ENCODE measurements around the gene GNAI3.

GNAI3 gene

DNA sequence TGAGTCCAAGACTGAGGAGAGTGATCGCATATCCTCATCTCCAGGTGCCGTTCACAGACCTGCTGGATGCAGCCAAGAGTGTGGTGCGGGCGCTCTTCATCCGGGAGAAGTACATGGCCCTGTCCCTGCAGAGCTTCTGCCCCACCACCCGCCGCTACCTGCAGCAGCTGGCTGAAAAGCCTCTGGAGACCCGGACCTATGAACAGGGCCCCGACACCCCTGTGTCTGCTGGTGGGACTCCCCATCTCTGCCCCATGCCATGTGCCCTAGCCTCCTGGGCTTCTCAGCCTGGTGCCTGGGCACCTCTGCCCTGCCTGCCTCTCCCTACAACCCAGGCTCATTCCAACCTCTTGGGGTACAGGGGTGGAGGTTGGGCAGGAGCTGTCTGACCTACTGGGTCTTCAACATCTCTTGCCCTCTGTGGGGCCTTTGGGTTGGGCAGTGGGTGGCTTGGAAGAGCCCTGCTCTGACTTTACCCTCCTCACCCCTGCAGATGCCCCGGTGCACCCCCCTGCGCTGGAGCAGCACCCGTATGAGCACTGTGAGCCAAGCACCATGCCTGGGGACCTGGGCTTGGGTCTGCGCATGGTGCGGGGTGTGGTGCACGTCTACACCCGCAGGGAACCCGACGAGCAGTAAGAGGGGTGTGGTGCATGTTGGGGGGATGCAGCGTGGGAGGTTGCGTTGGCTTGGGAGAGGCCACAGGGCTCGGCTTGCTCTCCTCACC is 78.4 kb downstream of the GNAI3 start:
- TF ChIP-seq, protein P1, sequence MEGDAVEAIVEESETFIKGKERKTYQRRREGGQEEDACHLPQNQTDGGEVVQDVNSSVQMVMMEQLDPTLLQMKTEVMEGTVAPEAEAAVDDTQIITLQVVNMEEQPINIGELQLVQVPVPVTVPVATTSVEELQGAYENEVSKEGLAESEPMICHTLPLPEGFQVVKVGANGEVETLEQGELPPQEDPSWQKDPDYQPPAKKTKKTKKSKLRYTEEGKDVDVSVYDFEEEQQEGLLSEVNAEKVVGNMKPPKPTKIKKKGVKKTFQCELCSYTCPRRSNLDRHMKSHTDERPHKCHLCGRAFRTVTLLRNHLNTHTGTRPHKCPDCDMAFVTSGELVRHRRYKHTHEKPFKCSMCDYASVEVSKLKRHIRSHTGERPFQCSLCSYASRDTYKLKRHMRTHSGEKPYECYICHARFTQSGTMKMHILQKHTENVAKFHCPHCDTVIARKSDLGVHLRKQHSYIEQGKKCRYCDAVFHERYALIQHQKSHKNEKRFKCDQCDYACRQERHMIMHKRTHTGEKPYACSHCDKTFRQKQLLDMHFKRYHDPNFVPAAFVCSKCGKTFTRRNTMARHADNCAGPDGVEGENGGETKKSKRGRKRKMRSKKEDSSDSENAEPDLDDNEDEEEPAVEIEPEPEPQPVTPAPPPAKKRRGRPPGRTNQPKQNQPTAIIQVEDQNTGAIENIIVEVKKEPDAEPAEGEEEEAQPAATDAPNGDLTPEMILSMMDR (IDR thresholded peaks at IDR 0.05; ENCODE audit: control insufficient read depth, insufficient read depth, low read depth, low read length, missing control alignments), result no peak
- DNase-seq (ENCODE audit: low read depth), result no peak
- no peak overlapping the region for H3K4me3 ChIP-seq (ENCODE audit: control insufficient read depth, low read depth, low read length)

DNA sequence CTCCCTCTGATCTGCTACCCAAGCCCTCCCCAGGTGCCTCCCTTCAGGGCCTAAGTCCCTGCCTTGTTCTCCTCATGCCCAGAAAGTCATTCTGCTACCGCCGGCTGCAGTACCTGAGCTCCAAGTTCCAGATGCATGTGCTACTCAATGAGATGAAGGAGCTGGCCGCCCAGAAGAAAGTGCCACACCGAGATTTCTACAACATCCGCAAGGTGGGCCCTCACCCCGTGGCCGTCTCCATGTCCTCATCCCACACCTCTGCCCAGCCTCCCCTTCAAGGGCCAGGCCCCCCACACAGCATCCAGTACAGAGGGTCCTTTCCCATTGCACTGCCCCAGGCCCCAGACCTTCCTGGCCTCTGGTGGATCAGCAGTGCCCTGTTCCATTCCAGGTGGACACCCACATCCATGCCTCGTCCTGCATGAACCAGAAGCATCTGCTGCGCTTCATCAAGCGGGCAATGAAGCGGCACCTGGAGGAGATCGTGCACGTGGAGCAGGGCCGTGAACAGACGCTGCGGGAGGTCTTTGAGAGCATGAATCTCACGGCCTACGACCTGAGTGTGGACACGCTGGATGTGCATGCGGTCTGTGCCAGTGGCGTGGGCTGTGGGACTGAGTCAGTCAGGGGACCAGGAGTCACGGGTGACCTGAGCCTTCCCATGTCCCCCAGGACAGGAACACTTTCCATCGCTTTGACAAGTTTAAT is 79.4 kb downstream of the GNAI3 start:
- DNase-seq (ENCODE audit: low read depth), result no peak
- no peak overlapping the region for H3K4me3 ChIP-seq (ENCODE audit: control insufficient read depth, low read depth, low read length)
- TF ChIP-seq, protein P1 (IDR thresholded peaks at IDR 0.05; ENCODE audit: control insufficient read depth, insufficient read depth, low read depth, low read length, missing control alignments), result no peak

DNA sequence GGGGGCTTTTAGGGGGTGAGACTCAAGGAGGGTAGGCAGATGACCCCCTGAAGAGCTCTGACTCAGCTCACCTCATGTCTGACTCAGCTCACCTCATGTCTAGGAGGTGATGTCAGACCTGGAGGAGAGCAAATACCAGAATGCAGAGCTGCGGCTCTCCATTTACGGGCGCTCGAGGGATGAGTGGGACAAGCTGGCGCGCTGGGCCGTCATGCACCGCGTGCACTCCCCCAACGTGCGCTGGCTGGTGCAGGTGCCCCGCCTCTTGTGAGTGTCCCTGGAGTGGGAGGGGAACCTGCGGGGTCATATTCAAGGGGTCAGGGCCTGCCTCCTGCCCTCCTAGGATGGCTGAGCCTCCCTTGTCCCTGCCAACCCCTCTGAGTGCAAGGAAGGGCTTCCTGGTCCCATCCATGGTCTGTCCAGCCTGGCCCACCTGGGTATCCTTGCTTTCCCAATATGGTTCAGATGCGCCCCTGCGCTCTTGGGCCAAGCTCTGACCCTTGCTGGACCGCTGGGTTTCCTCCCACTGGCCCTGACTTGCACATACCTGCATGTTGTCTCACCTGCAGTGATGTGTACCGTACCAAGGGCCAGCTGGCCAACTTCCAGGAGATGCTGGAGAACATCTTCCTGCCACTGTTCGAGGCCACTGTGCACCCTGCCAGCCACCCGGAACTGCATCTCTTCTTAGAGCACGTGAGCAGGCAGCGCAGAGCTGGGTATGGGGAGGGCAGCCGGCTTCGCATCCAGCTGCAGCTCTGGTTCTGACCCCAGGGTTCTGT is 80.3 kb downstream of the GNAI3 start:
- TF ChIP-seq, protein P1 (IDR thresholded peaks at IDR 0.05; ENCODE audit: control insufficient read depth, insufficient read depth, low read depth, low read length, missing control alignments), result no peak
- no peak for DNase-seq (ENCODE audit: low read depth)
- no peak overlapping the region for H3K4me3 ChIP-seq (ENCODE audit: control insufficient read depth, low read depth, low read length)

DNA sequence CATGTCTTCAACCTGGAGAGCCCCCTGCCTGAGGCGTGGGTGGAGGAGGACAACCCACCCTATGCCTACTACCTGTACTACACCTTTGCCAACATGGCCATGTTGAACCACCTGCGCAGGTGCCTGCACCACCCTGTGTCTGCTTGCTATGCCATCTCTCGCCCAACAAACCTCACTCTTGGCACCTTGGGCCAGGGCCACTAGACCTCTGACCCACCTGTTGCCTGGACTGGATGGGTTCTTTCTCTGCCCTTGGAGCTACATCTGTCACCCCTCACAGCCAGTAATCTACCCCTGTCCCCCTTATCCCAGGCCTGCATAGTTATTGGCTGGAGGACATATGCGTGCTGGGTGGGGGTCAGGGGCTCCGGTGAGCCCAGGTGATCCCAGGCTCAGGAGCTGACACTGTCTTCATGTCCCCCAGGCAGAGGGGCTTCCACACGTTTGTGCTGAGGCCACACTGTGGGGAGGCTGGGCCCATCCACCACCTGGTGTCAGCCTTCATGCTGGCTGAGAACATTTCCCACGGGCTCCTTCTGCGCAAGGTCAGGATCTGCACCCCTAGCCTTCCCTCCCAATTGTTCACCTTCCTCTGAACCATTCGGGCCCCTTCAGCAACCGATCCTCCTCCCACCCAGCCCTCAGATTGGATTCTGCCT is 81.1 kb downstream of the GNAI3 start:
- DNase-seq (ENCODE audit: low read depth), result no peak
- TF ChIP-seq, protein P1 (IDR thresholded peaks at IDR 0.05; ENCODE audit: control insufficient read depth, insufficient read depth, low read depth, low read length, missing control alignments), result no peak
- no peak overlapping the region for H3K4me3 ChIP-seq (ENCODE audit: control insufficient read depth, low read depth, low read length)

DNA sequence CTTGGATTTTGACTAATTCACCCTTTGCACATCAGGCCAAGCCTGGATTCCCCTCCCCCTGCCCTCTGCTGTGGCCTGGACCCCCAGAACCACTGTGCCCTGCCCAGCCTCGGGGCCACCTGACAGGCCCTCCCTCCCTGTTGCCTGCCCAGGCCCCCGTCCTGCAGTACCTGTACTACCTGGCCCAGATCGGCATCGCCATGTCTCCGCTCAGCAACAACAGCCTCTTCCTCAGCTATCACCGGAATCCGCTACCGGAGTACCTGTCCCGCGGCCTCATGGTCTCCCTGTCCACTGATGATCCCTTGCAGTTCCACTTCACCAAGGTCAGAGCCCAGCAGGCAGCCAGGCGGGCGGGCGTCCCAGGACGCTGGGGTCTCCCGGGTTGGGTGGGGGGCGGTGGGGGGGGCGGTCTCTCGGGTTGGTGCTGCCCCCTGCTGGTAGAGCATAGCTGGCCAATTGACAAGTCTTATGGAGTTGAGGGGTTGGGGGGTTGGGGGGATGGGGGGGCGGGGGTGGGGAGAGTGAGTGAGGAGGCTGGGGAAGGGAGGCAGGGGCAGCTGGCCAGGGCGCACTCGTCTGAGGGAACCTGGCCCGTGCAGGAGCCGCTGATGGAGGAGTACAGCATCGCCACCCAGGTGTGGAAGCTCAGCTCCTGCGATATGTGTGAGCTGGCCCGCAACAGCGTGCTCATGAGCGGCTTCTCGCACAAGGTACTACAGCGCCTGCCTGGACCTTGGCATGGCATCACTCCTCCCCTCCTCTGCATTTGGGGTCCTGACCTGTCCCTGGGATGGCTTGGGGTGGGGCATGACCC is 81.9 kb downstream of the GNAI3 start:
- DNase-seq (ENCODE audit: low read depth), result no peak
- no peak overlapping the region for H3K4me3 ChIP-seq (ENCODE audit: control insufficient read depth, low read depth, low read length)
- TF ChIP-seq, protein P1 (IDR thresholded peaks at IDR 0.05; ENCODE audit: control insufficient read depth, insufficient read depth, low read depth, low read length, missing control alignments), result peak; percentile 15

Measured in AG09309 (cell line).